T1000 (cell line): ENCODE measurements around the gene CDCA7.
"Not testable (repeated sequence)": the region's sequence is repeated elsewhere in the genome, so short reads cannot be mapped to it uniquely, and the experiment has no call there.

Experiments used
- DNase-seq: peaks from one replicate; lab custom pipeline; 2025; ENCODE audit warnings: mixed read lengths; lab: John Stamatoyannopoulos, UW

Gene CDCA7

GRCh38 chr2:173402405-173402974 is 47.8 kb downstream of the CDCA7 start:
- peak; percentile 61 for DNase-seq

GRCh38 chr2:173404841-173405750 is 50.4 kb downstream of the CDCA7 start:
- no peak for DNase-seq

GRCh38 chr2:173407176-173407575 is 52.5 kb downstream of the CDCA7 start:
- no peak for DNase-seq

DNA sequence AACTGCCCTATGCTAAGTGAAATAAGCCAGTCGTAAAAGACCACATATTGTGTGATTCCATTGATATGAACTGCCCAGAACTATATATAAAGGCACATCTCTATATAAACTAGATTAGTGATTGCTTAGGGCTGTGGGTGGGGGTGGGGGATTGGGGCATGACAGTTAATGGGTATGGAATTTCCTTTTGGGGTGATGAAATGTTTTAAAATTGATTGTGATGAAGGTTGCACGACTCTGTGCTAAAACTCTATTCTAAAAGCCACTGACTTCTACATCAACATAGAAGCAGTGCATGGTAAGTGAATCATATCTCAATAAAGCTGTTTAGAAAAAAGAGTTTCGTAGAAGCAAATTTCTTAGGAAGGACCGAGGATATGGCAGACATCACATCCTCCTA is 53.0 kb downstream of the CDCA7 start:
- DNase-seq = no peak

GRCh38 chr2:173410579-173410978 is 55.9 kb downstream of the CDCA7 start:
- no peak for DNase-seq

- no peak for DNase-seq
These were observed 58.0 kb downstream of the CDCA7 start for GRCh38 chr2:173412628-173413027.

- peak; percentile 13 for DNase-seq
These were observed 60.2 kb downstream of the CDCA7 start for GRCh38 chr2:173414823-173415322.

DNA sequence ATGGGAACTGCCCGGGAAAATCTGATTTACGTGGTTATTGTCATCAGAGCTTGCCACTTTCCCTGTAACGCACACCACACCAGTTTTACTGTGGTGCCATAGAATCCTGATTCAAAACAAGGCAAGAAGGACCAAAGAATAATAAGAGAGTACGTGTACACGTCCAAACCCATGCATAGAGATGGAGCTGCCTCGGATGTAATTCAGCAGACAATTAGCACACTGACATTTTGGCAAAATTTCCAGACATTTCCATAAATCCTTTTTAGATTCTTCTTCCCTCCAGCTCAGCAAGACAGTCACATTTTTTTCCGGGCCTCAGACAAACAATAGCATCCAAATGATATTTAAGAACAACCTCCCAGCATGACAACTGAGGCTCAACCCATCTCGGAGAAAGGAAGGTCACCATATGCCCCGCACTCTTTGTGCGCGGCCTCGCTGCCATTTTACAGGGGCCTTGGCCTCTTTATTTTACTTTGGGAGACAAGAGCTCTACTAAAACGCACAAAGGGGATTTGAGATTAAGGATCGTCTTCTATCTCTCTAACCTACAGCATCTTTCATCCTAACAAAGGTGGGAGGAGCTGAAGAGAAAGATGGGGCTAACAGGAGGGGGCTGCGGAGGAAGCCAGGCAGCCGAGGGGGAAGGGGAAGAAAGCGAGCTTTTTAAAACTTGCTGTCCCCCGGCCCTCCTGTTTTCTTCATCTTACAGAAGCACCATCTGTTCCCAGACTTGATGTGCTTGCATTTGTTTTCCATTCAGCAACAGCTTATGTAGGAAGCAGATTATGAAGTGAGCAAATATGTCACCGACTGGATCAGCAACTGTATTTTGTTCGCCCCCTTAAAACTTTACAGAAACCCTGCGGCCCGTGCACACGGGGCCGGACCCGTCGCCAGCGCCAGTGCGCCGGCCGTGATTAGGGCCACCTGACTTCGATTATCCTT is 61.0 kb downstream of the CDCA7 start:
- no peak for DNase-seq

DNA sequence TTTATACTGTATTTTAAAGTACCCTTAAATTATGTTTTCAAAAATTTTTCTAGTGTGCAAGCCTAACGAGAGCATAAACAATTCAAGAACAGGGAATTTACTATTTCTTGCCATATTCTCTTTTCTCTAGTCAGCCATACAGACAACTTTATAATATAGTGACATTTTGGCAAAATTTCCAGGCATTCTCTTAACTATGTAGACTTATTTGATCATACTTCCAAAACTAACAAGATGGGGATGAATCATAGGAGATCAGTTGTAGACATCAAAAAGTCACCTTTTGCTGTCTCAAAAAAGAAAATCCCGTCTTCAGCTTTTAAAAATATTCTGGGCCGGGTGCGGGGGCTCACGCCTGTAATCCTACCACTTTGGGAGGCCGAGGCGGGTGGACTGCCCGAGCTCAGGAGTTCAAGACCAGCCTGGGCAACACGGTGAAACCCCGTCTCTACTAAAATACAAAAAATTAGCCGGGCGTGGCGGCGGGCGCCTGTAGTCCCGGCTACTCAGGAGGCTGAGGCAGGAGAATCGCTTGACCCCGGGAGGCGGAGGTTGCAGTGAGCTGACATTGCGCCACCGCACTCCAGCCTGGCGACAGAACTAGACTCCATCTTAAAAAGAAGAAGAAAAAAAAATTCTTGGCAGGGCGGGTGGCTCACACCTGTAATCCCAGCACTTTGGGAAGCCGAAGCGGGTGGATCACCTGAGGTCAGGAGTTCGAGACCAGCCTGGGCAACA is 61.9 kb downstream of the CDCA7 start:
- not testable (repeated sequence) for DNase-seq

GRCh38 chr2:173417341-173417740 is 62.7 kb downstream of the CDCA7 start:
- DNase-seq = no peak

GRCh38 chr2:173417802-173418201 is 63.1 kb downstream of the CDCA7 start:
- no peak for DNase-seq
